Keratinocyte (primary cell): ENCODE data around the gene CCDC185. TPM values are rescaled to one million over a fixed set of nuclear protein-coding genes. Genes with fewer than 3 reads are reported as not detected.

Source experiments
- DNase-seq: peaks from one replicate; pipeline ENCODE4 v3.0.0-alpha.2; 2011; ENCODE audit warnings: low read depth, missing footprints, low spot score
- FAIRE-seq: peaks from 2 replicates; lab custom pipeline; 2011; peaks lifted over from hg19 to GRCh38; lab: Jason Lieb, UNC
- H2AFZ ChIP-seq: 2 replicates; pipeline ENCODE4 v1.6.0; 2012; ENCODE audit warnings: low read length, control low read depth, inconsistent platforms; ENCODE audit not compliant: control insufficient read depth
- H3K27ac ChIP-seq: 2 replicates; pipeline ENCODE4 v1.5.1; 2011; ENCODE audit warnings: low read length; ENCODE audit not compliant: control insufficient read depth, insufficient read depth
- H3K27me3 ChIP-seq: 3 replicates; pipeline ENCODE4 v1.6.0; 2011; ENCODE audit warnings: low read length; ENCODE audit not compliant: control insufficient read depth, insufficient read depth; ENCODE audit errors: extremely low read depth
- H3K36me3 ChIP-seq, 2 experiments: 2 replicates in 1 of 2; 3 replicates in 1 of 2; pipeline ENCODE4 v1.5.1; 2011; ENCODE audit warnings: low read length in 2 of 2, mild to moderate bottlenecking in 1 of 2; ENCODE audit not compliant: control insufficient read depth in 2 of 2, insufficient read depth in 2 of 2; ENCODE audit errors: extremely low read depth in 1 of 2
- H3K4me1 ChIP-seq: 3 replicates; pipeline ENCODE4 v1.5.1; 2011; ENCODE audit warnings: low read length; ENCODE audit not compliant: control insufficient read depth, insufficient read depth; ENCODE audit errors: extremely low read depth
- H3K4me2 ChIP-seq: 3 replicates; pipeline ENCODE4 v1.6.0; 2011; ENCODE audit warnings: low read depth, low read length; ENCODE audit not compliant: control insufficient read depth, insufficient read depth; ENCODE audit errors: extremely low read depth
- H3K4me3 ChIP-seq, 3 experiments: fragments of 200-600 bp in 1 of 3; sonication (generic) in 1 of 3; 2 replicates in 2 of 3; 3 replicates in 1 of 3; pipeline ENCODE4 v1.5.1; 2011 to 2016; ENCODE audit warnings: low read length in 3 of 3, mild to moderate bottlenecking in 3 of 3, control low read depth in 2 of 3, inconsistent platforms in 1 of 3, low read depth in 1 of 3, mixed read lengths in 1 of 3, mixed run types in 1 of 3, moderate library complexity in 1 of 3; ENCODE audit not compliant: control insufficient read depth in 2 of 3, insufficient read depth in 2 of 3; ENCODE audit errors: extremely low read depth in 1 of 3
- H3K79me2 ChIP-seq: 2 replicates; pipeline ENCODE4 v1.6.0; 2012; ENCODE audit warnings: low read length; ENCODE audit not compliant: control insufficient read depth, insufficient read depth
- H3K9ac ChIP-seq: 3 replicates; pipeline ENCODE4 v1.6.0; 2011; ENCODE audit warnings: low read length; ENCODE audit not compliant: control insufficient read depth, insufficient read depth; ENCODE audit errors: extremely low read depth
- H3K9me1 ChIP-seq: 3 replicates; pipeline ENCODE4 v1.6.0; 2011; ENCODE audit warnings: low read length; ENCODE audit not compliant: control insufficient read depth, insufficient read depth; ENCODE audit errors: extremely low read depth
- H3K9me3 ChIP-seq: 2 replicates; pipeline ENCODE4 v1.5.1; 2012; ENCODE audit warnings: low read depth, low read length; ENCODE audit not compliant: control insufficient read depth
- H4K20me1 ChIP-seq: 3 replicates; pipeline ENCODE4 v1.6.0; 2011; ENCODE audit warnings: low read length; ENCODE audit not compliant: control insufficient read depth, insufficient read depth; ENCODE audit errors: extremely low read depth
- CTCF ChIP-seq, 3 experiments: IDR thresholded peaks in 1 of 3; conservative IDR thresholded peaks in 1 of 3; optimal IDR thresholded peaks in 1 of 3; 2 replicates in 2 of 3; 3 replicates in 1 of 3; pipeline versions ENCODE3 to v1.5.1; 2011; ENCODE audit warnings: low read length in 3 of 3, mild to moderate bottlenecking in 3 of 3, moderate library complexity in 2 of 3, control low read depth in 1 of 3, inconsistent platforms in 1 of 3; ENCODE audit not compliant: insufficient read depth in 2 of 3; ENCODE audit errors: extremely low read depth in 1 of 3
- EZH2 ChIP-seq: IDR thresholded peaks from one replicate; pipeline ENCODE4 v1.6.1; 2012; ENCODE audit warnings: inconsistent platforms, mild to moderate bottlenecking, low read length, moderate library complexity
- dilution Hi-C: fragments of 300-500 bp; cut with MboI; formaldehyde crosslinking; loops from one replicate; pipeline ENCODE4 v1.7.0; 2020; ENCODE audit warnings: low sequenced_read_pairs; ENCODE audit not compliant: extremely low pct_ligation_motif_present
- polyA plus RNA-seq, 5 experiments: library from polyadenylated mRNA; depleted of rRNA in 3 of 5; stranded (reverse) in 3 of 5; stranded (forward) in 1 of 5; unstranded in 1 of 5; fragments of >200 nt; gene quantifications; 1 replicate in 1 of 5; 2 replicates in 3 of 5; 3 replicates in 1 of 5; pipeline versions ENCODE4 v1.2.1 to v1.2.3, GENCODE V29; 2011 to 2012; ENCODE audit warnings: missing spikeins in 2 of 5, low read depth in 1 of 5, low replicate concordance in 1 of 5

Gene CCDC185
- polyA plus RNA-seq, 1 donor (not counting 4 experiments of a cell fraction or from before 2014, with no cell fraction given) = not detected

- DNase-seq (no peak), FAIRE-seq (no peak)
- H3K9me1 ChIP-seq = no peaks in the 10 kb centered on the region
- H3K27ac ChIP-seq = no peak within 1 kb of the TSS
- H3K27me3 ChIP-seq = peaks cover 36% of the 10 kb centered on the region
- TF ChIP-seq CTCF (optimal IDR thresholded peaks at IDR 0.05 in 1 of 3, IDR thresholded peaks at IDR 0.05 in 1 of 3, conservative IDR thresholded peaks at IDR 0.05 in 1 of 3; ENCODE audit: extremely low read depth in 1 of 3, insufficient read depth in 2 of 3, low read length in 3 of 3) (no peak), EZH2 (peak; percentile 6)
- peak within 1 kb of the TSS; percentile 58 for H3K4me2 ChIP-seq
- H4K20me1 ChIP-seq = no peaks in the 10 kb centered on the region
- peak within 1 kb of the TSS in 2 of 3 experiments; percentile 38 to 51 for H3K4me3 ChIP-seq
- no peak within 1 kb of the TSS for H2AFZ ChIP-seq
- H3K9ac ChIP-seq = no peak within 1 kb of the TSS
- H3K36me3 ChIP-seq = no peaks in the 10 kb centered on the region
- H3K4me1 ChIP-seq = peaks cover 7% of the 10 kb centered on the region
- no peaks in the 10 kb centered on the region for H3K9me3 ChIP-seq
- no peaks in the 10 kb centered on the region for H3K79me2 ChIP-seq
- dilution Hi-C loops = no loop called here
Observed at GRCh38 chr1:223363856-223364684, 29.1 kb upstream of the CCDC185 start, which contains the start of gene SUSD4. Gene SUSD4 (minus strand): TSS chr1:223364176. CDS start chr1:223363425, 751 bp downstream.

GRCh38 chr1:223364685-223365382 lies 28.4 kb upstream of the CCDC185 start:
- Histone ChIP-seq H3K4me2 (peak overlapping the region; percentile 45), H3K4me1 (peaks cover 7% of the 10 kb centered on the region), H3K9me3 (no peaks in the 10 kb centered on the region), H3K9ac (no peak overlapping the region), H2AFZ (no peak overlapping the region), H3K36me3 (no peaks in the 10 kb centered on the region), H3K4me3 (no peak overlapping the region), H3K27me3 (peaks cover 36% of the 10 kb centered on the region), H4K20me1 (no peaks in the 10 kb centered on the region), H3K79me2 (no peaks in the 10 kb centered on the region), H3K9me1 (no peaks in the 10 kb centered on the region), H3K27ac (no peak overlapping the region)
- DNase-seq = no peak
- dilution Hi-C loops = no loop called here
- FAIRE-seq = no peak
- TF ChIP-seq EZH2 (peak; percentile 96), CTCF (optimal IDR thresholded peaks at IDR 0.05 in 1 of 3, IDR thresholded peaks at IDR 0.05 in 1 of 3, conservative IDR thresholded peaks at IDR 0.05 in 1 of 3; ENCODE audit: extremely low read depth in 1 of 3, insufficient read depth in 2 of 3, low read length in 3 of 3) (no peak)
